Measurements from ENCODE around the gene PRDM10.

PRDM10 gene

GRCh38 chr11:129944696-129945095 lies 57.9 kb downstream of the PRDM10 start:
- DNase-seq = no peak

- no peak for DNase-seq
Observed at GRCh38 chr11:129943036-129943435, 59.6 kb downstream of the PRDM10 start.

GRCh38 chr11:129939510-129939909 lies 63.1 kb downstream of the PRDM10 start:
- no peak for DNase-seq

- DNase-seq = no peak
Observed at GRCh38 chr11:129938764-129939163, 63.9 kb downstream of the PRDM10 start.

DNA sequence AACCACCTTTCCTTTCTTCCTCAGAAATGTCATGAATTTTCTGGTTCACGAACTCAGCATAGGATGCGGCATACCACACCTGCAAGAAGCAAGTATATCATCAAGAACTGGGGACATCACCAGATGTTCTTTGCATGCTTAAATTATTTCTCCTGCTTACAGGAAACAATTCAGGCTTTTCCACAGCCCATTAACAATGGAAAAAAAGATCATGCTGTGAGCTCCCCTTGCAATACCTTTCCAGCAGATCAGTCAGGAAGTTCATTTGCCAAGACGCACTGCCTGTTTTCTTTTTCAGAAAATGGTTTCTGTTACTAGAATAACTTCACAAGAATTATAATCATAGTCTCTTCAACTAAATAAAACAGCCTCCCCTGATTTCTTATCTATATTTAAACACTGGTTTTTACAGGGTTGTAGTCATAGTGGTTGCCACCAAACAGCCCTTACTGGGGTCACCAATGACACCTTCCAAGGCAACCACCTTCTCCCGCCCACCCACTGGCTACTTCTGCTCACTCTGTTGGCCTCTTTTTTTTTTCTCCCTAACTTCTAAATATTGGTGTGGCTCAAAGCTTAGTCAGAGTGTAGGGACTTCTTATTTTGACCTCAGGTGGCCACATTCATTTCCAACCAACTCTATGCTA lies 64.9 kb downstream of the PRDM10 start:
- DNase-seq = no peak

DNA sequence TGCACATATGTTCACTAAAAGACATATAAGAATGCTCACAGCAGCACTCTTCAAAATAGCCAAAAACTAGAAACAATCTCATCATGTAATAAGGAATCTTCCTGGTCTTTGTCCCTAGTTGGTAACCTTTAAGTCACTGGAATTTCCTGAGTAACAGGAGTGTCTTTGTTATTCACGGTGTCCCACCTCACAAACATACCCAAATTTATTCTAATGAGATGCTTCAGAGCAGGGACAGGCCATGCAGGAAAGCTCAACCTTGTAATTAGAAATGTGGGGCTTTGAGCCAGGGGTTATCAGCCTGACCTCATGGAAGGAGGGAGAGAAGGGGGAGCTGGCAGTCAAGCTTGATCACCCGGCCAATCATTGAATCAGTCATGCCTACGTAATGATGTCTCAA lies 66.9 kb downstream of the PRDM10 start:
- no peak for DNase-seq

- DNase-seq = no peak
Observed at GRCh38 chr11:129933891-129934290, 68.7 kb downstream of the PRDM10 start.

- DNase-seq = no peak
Observed at GRCh38 chr11:129933262-129933661, 69.4 kb downstream of the PRDM10 start.

DNA sequence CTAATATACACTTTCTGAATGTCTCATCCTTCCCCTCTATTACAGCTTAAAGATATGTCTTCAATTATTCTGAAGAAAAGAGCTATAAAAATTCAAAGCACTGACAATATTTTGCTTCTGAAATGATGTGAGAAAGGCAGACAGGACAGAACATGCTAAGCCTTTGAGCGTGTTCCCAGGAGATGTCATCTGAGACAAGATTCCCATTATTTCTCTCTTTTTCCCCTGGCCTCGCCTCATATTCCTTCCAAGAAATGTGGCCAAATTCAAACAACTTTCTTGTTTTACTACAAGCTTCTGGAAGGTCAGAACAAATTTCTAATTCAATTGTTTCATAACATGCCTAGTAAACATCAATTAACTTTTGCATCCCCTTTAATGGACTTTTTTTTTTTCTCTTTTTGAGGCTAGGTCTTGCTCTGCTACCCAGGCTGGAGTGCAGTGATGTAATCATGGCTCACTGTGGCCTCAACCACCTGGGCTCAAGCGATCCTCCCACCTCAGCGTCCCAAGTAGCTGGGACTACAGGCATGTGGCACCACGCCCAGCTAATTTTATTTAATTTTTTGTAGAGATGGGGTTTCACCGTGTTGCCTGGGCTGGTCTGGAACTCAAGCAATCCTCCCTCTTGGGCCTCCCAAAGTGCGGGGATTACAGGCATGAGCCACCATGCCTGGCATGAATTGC lies 70.1 kb downstream of the PRDM10 start:
- DNase-seq = no peak

DNA sequence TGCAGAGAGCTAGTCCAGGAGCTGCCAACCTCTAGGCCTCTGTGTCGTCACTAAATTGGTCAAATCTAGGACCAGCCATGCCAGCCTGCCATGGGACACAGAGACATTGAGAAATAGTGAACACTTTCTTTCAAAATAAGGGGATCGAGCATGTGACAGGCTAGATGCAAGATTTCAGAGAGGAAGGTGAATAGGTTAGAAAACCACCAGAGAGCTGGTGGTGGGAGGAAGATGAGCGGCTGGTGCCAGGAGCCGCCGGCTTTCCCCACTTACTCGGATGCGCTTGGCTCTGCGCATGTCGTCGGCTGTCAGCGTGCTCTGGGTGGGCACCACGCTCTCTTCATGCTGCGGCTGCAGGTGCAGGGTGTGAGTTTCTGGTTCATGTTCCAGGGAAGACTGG lies 71.9 kb downstream of the PRDM10 start:
- DNase-seq = no peak

- DNase-seq = no peak
Observed at GRCh38 chr11:129930296-129930695, 72.3 kb downstream of the PRDM10 start.

- no peak for DNase-seq
Observed at GRCh38 chr11:129929721-129930120, 72.9 kb downstream of the PRDM10 start.

- DNase-seq = no peak
Observed at GRCh38 chr11:129928923-129929692, 73.5 kb downstream of the PRDM10 start.

DNA sequence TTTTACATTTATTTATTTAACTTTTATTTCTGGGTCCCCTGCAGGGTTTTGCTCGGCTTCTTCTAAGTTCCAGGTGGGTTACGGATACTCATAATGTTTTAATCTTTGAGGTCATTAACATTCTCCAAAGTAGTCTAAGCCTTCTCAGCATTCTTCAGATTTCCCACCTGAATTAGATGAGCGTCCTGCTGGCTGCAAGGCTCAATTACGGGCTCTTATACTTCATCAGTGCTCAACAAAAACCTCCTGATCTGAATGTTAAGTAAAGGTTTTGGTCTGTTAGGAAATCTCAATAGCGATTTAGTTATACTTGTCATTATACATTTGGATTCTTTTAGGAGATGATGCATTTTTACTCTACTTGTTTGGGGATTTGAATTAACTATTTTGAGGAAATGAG lies 80.0 kb downstream of the PRDM10 start:
- DNase-seq = no peak

GRCh38 chr11:129918361-129918760 lies 84.3 kb downstream of the PRDM10 start:
- DNase-seq = no peak

GRCh38 chr11:129917231-129917630 lies 85.4 kb downstream of the PRDM10 start:
- DNase-seq = no peak

- no peak for DNase-seq
Observed at GRCh38 chr11:129911298-129911697, 91.3 kb downstream of the PRDM10 start.

DNA sequence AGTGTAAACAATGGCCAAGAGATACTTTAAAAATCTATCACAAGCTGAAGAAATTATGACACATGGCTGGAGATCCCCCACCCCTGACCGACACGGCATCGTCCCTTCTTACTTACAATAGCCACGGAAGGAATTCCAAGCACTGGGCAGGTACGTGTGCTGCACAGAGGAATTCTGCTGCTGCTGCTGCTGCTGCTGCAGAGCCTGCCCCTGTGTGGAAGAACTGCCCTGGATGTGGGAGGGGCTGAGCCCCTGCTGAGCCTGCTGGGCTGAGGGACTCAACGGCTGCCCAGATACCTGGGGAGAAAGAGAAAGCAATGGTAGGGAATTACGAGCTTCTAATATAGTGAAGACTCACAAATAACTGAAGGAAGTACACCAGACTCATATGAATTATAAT lies 92.3 kb downstream of the PRDM10 start:
- DNase-seq = no peak

GRCh38 chr11:129905402-129905801 lies 97.2 kb downstream of the PRDM10 start:
- no peak for DNase-seq

GRCh38 chr11:129896062-129896461 lies 106.6 kb downstream of the PRDM10 start:
- no peak for DNase-seq

DNA sequence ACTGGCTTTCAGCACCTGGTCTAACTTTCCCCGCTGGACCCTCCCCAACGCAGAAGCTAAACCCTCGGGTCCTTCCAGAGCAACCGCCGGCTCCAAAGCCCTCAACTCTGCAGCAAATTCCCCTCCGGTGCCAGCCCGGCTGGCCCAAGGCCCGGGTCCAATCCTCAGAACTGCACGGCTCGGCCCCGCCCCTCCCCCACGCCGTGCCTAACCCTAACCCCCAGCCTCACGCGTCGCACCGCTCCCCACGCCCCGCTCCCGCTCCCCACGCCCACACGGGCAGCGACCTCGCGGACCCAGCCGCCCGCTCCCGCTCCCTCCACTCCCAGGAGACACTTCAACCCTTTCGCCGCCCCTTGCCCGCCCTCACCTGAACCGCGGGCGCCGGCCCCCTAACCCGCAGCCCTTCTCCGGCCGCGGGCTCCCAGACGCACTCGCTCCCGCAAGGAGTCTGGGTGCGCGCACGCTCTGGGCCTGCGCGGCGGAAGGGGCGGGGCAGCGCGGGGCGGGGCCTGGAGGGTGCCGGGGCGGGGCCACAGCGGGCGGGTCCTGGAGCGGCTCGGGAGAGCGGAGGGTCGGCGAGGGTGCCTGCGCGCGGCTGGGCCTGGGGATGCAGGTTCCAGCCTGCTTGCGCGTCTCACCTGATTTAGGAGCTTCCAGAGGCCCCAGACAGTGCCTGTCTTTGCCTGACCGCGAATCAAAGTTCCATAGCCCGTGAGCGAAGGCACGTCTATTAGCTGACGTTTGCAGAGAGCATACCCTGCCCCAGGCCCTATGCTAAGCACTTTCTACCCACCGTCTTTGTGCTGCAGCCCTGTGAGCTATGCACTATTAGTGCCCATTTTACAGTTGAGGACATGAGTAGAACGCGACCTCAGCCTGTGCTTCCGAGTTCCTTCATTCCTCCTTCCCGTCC lies 107.3 kb downstream of the PRDM10 start, which contains the start of gene NFRKB:
NFRKB (minus strand) TSS at position 453 of the 916 bp plus-strand sequence. CDS start 2,729 bp downstream, outside the sequence.
- peak; percentile 82 to 92 for DNase-seq

DNA sequence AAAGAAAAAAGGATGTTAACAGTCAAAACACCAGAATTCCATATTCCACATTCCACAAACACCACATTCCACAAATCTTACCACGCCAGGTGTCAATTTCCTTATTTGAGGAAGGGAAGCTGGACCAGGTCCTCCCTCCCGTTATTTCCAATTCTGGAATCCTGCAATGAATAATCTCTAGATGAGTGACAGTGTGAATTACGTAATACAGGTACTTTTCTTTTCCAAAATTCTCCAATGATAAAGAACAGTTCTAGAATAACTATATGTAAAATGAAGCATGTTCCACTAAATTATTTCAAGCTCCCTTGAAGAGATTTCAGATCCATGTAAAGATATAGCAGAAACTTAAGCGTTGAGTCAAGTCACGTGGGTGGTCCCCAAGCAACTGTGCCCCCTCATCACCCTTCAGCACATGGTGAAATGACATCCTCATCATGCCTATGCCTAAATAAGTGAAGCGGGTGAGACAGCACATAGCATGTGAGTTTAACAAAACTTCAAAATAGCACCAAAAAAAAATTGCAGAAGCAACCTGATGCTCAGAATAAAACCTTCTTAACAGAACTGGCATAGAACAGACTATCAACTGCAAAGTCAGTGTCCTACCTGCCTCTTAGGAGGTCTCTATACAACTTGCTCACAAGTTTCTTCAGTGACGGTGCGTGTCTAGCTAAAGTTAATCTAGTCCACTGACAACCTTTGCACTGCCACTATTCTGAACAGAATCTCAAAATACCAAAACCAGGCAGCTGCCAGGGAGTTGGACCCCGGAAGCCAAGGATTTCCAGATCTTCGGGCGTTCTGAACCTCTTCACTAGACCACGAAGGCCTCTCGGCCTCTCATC lies 108.1 kb downstream of the PRDM10 start:
- no peak for DNase-seq

Data from stimulated activated CD4-positive, alpha-beta T cell treated with anti-CD3 and anti-CD28 coated beads, Interleukin-4, amount 100 ng/mL, for 4 hours (primary cell).